DND-41 (cell line): ENCODE results near the gene ALDH18A1.
"Not testable (repeated sequence)": the region's sequence is repeated elsewhere in the genome, so short reads cannot be mapped to it uniquely, and the experiment has no call there.

Experiments
- ATAC-seq: fragments of 200-7000 bp; cut with Tn5 transposase; 3 replicates; pipeline ENCODE4 v1.9.1; 2021; ENCODE audit warnings: low read depth; ENCODE audit not compliant: insufficient read depth
- DNase-seq: peaks from one replicate; pipeline ENCODE4 v3.0.0-alpha.2; 2020
- H2AFZ ChIP-seq: 2 replicates; pipeline ENCODE4 v1.6.0; 2012; ENCODE audit warnings: low read depth, low read length
- H3K27ac ChIP-seq: 2 replicates; pipeline ENCODE4 v1.5.1; 2012; ENCODE audit warnings: low read length, inconsistent platforms
- H3K27me3 ChIP-seq: fragments of 200-600 bp; sonication (generic); 2 replicates; pipeline ENCODE4 v1.6.0; 2012; ENCODE audit warnings: low read length, mild to moderate bottlenecking, inconsistent platforms; ENCODE audit not compliant: insufficient read depth, poor library complexity
- H3K36me3 ChIP-seq: 2 replicates; pipeline ENCODE4 v1.5.1; 2012; ENCODE audit warnings: low read length, inconsistent platforms; ENCODE audit not compliant: insufficient read depth
- H3K4me1 ChIP-seq: 2 replicates; pipeline ENCODE4 v1.5.1; 2012; ENCODE audit warnings: mild to moderate bottlenecking, low read length; ENCODE audit not compliant: insufficient read depth
- H3K4me2 ChIP-seq: 2 replicates; pipeline ENCODE4 v1.6.0; 2012; ENCODE audit warnings: mild to moderate bottlenecking, moderate library complexity, low read length, inconsistent platforms; ENCODE audit not compliant: insufficient read depth
- H3K4me3 ChIP-seq, 2 experiments: fragments of 200-600 bp in 1 of 2; shearing (Covaris generic) in 1 of 2; 2 replicates each; pipeline ENCODE4 v1.5.1; 2012 to 2016; ENCODE audit warnings: inconsistent platforms in 2 of 2, low read length in 2 of 2, mild to moderate bottlenecking in 2 of 2, low read depth in 1 of 2, moderate library complexity in 1 of 2
- H3K79me2 ChIP-seq: 2 replicates; pipeline ENCODE4 v1.6.0; 2012; ENCODE audit warnings: low read length, inconsistent platforms; ENCODE audit not compliant: insufficient read depth
- H3K9ac ChIP-seq: 2 replicates; pipeline ENCODE4 v1.6.0; 2012; ENCODE audit warnings: low read depth, mild to moderate bottlenecking, inconsistent platforms, low read length, moderate library complexity
- H3K9me3 ChIP-seq: 2 replicates; pipeline ENCODE4 v1.5.1; 2012; ENCODE audit warnings: low read length, moderate library complexity, mild to moderate bottlenecking, inconsistent platforms; ENCODE audit not compliant: insufficient read depth, severe bottlenecking
- H4K20me1 ChIP-seq: 2 replicates; pipeline ENCODE4 v1.6.0; 2012; ENCODE audit warnings: low read length; ENCODE audit not compliant: insufficient read depth
- CTCF ChIP-seq: IDR thresholded peaks from 2 replicates; pipeline ENCODE4 v1.5.1; 2012; ENCODE audit warnings: borderline replicate concordance, low read length, moderate library complexity, mild to moderate bottlenecking; ENCODE audit not compliant: poor library complexity, severe bottlenecking; ENCODE audit errors: extremely low read depth
- EZH2 ChIP-seq: IDR thresholded peaks from 3 replicates; pipeline ENCODE4 v1.6.1; 2012; ENCODE audit warnings: borderline replicate concordance, low read depth, mild to moderate bottlenecking, moderate library complexity, low read length, inconsistent platforms; ENCODE audit not compliant: severe bottlenecking

ALDH18A1 gene

GRCh38 chr10:95674643-95675042 lies 18.1 kb upstream of the ALDH18A1 start:
- Histone ChIP-seq H3K9me3 (no peaks in the 10 kb centered on the region), H3K79me2 (no peaks in the 10 kb centered on the region), H2AFZ (no peak overlapping the region), H3K4me1 (no peaks in the 10 kb centered on the region), H3K4me2 (no peak overlapping the region), H3K36me3 (peaks cover 33% of the 10 kb centered on the region; the same call in 1 of the 2 replicates), H3K27me3 (no peaks in the 10 kb centered on the region), H4K20me1 (no peaks in the 10 kb centered on the region), H3K9ac (no peak overlapping the region), H3K27ac (no peak overlapping the region), H3K4me3 (no peak overlapping the region)
- no peak for TF ChIP-seq CTCF
- TF ChIP-seq EZH2, result no peak
- no peak for ATAC-seq
- no peak for DNase-seq

GRCh38 chr10:95672641-95673040 lies 16.1 kb upstream of the ALDH18A1 start:
- not testable (repeated sequence) for H3K9me3 ChIP-seq, H3K9ac ChIP-seq, H2AFZ ChIP-seq, H3K27ac ChIP-seq, DNase-seq, H4K20me1 ChIP-seq, H3K4me1 ChIP-seq, H3K4me2 ChIP-seq, H3K27me3 ChIP-seq, H3K79me2 ChIP-seq, H3K4me3 ChIP-seq, ATAC-seq
- peaks cover 34% of the 10 kb centered on the region; the same call in 1 of the 2 replicates for H3K36me3 ChIP-seq

GRCh38 chr10:95664543-95664942 lies 8.0 kb upstream of the ALDH18A1 start:
- Histone ChIP-seq H3K4me3 (no peak overlapping the region), H2AFZ (no peak overlapping the region), H3K27me3 (no peaks in the 10 kb centered on the region), H3K9ac (no peak overlapping the region), H3K4me2 (no peak overlapping the region), H3K9me3 (no peaks in the 10 kb centered on the region), H3K27ac (no peak overlapping the region), H3K79me2 (no peaks in the 10 kb centered on the region), H4K20me1 (no peaks in the 10 kb centered on the region), H3K36me3 (peaks cover 26% of the 10 kb centered on the region), H3K4me1 (no peaks in the 10 kb centered on the region)
- ATAC-seq (no peak), DNase-seq (no peak)
- no peak for TF ChIP-seq CTCF
- TF ChIP-seq EZH2, result no peak

DNA sequence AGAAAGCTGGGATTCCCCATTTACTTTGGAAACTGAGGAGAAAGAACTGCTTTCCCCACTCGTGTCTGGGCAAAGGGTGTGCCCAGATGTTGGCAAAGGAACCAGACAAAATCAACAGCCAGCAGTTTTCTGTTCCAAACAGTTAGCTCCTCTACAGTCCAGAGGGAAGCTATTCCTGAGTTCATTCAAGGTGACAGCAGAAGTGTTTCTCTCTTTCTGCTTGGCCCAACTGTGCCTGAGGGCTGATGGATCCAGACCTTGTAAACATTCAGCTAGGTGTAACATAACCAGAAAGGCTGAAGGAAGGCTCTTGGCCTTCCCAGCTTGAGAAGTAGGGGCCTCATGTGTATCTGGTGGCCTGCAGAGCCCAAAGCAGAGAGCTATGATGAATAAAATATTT lies 7.0 kb upstream of the ALDH18A1 start:
- TF ChIP-seq EZH2 (no peak), CTCF (no peak)
- Histone ChIP-seq H3K9ac (no peak overlapping the region), H3K36me3 (peaks cover 17% of the 10 kb centered on the region), H4K20me1 (no peaks in the 10 kb centered on the region), H3K27me3 (no peaks in the 10 kb centered on the region), H3K4me1 (no peaks in the 10 kb centered on the region), H3K27ac (no peak overlapping the region), H3K4me2 (no peak overlapping the region), H3K9me3 (no peaks in the 10 kb centered on the region), H3K4me3 (no peak overlapping the region), H2AFZ (no peak overlapping the region), H3K79me2 (no peaks in the 10 kb centered on the region)
- DNase-seq (no peak), ATAC-seq (no peak)
